DMS 273 treated with DMSO at 0.1 percent for 48 hours (cell line): Measurements from ENCODE around the gene LILRA6.
A peak's percentile ranks its signal among the peaks of the same experiment; 100 is the strongest.
"Not testable (repeated sequence)": the region's sequence is repeated elsewhere in the genome, so short reads cannot be mapped to it uniquely, and the experiment has no call there.

Experiments used
- DNase-seq: peaks from one replicate; lab custom pipeline; 2025; lab: John Stamatoyannopoulos, UW

LILRA6 gene

DNA sequence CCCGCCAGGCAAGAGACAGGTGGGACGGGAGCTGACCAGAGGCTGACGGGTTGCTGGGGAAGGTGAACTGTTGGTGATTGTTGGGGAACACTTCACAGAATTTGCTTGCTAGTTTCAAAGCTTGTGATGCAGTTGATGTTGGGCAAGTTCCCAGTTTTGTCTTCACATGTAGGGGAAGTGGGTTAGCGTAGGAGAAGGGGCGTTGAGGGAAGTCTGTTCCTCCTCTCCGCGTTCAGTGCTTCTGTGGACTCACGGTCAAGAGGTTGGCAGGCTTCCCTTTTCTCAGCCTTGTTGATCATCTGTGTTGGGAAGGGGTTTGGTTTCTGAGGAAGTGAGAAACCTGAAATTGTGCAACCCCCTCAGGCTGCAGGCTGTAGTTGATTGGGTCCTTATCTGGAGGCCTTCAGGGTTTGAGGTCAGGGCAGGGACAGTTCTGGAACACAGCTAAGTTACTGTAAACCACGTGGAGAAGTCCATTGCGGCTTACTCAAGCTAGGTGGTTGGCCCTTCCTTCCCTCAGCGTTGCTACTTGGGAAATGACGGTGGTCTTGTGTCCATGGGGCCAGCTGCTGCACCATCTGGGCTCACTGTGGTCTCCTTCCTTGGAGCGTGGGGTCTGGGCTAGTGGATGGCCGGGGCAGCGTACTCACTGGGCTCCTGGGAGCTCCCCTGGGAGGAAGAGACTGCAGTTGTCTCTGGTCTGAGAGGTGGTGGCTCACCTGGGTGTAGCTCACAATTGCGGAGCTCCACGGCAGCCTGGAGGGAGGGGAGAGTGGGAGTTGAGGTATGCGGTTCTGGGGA is 34.4 kb downstream of the LILRA6 start:
- DNase-seq: peak; percentile 43

DNA sequence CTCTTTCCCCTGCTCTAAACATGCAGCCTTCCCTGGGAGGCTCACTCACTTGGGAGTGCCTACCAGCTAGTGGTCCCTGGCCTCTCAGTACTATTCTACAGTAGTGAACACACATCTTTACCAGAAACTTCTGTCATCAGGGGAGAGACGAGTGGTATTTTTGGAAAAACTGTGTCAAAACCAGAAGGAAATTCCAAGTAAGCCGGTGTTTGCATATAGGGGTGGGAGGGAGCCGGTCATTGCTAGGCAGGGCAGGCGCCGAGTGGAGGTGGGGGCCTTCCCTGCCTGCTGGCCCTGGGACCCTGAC is 35.0 kb downstream of the LILRA6 start:
- DNase-seq: no peak

DNA sequence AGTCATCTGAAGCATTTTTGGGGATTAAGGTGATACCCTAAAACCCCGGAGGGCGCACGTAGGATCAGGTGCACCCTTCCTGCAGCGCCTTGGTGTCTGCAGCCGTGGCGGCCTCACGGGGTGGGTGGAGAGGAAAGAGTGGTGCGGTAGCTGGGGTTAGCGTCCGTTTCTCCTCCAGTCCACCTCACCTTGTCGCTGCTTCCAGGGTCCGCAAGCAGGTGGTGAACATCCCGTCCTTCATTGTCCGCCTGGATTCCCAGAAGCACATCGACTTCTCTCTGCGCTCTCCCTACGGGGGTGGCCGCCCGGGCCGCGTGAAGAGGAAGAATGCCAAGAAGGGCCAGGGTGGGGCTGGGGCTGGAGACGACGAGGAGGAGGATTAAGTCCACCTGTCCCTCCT is 35.4 kb downstream of the LILRA6 start:
- DNase-seq: not testable (repeated sequence)

DNA sequence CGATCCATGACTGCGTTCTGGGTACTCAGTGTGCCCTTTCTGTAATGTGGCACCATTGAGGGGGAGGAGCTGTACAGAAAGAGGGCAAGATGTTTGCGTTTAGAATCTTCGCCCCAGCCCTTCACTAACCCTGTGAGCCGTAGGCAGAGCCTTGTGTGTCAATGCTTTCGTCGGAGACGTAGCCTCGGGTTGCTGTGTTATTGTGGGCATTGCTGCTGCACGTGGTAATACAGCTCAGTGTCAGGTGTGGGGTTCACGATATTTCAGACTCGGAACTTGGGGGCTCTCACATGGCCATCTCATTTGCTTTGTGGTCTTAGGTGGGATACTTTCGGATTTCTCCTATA is 35.8 kb downstream of the LILRA6 start:
- no peak for DNase-seq

DNA sequence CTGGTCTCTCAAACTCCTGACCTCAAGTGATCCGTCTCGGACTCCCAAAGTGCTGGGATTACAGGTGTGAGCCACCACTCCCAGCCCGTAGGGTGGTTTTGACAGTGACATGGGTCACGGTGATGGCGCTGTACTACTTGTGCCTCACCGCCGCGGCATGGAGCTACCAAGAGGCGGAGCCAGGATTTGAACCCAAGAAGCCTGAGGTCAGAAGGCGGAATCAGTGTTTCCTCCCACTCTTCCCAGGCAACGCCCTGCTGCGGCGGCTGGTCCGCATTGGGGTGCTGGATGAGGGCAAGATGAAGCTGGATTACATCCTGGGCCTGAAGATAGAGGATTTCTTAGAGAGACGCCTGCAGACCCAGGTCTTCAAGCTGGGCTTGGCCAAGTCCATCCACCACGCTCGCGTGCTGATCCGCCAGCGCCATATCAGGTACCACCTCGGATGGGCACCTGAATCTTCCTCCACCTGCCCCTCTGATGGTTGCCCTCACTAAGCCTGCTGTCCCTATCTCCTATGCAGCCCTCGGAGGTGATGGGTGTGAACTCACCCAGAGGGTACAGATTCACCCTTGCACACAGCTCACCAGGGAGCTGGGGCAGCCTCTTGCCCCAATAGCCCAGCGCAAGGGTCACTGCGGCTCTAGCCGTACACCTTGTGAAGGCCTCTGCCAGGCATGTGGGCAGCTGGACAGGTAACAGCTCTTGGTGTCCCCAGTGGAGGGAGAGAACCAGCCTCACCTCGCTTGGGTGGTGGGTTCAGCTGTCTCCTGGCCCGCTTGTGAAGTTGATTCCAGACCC is 36.4 kb downstream of the LILRA6 start:
- no peak for DNase-seq

DNA sequence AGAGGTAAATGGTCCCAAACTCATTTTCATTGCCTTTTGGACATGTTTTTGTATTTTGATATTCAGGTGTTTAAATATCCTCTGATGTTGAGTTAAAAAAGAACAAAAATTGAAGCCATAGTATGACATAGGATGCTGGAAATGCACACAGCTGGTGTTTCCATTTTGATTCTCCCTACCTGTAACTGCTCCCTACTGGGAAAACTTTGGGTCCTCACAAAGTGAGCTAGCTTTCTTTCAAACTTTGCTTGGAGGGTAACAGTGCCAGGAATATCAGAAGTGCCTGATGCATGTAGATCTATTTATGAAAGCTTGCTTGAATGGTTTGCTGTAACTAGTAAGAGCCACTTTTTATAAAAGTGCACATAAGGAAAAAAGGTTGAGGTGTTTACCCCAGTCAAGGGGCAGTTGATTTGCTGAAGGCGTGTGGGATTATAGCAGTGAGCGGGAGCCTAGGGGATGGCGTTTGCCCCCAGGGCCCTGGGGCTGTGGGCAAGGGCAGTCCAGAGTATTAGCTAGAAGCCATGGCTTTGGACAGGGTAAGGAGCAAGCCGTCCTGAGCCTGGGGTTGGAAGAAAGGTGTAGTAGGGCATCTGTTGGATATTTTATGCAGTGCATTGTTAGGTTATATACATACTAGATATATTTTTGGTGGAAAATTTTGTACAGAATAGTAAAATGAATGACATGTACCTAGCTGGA is 37.7 kb downstream of the LILRA6 start:
- no peak for DNase-seq

DNA sequence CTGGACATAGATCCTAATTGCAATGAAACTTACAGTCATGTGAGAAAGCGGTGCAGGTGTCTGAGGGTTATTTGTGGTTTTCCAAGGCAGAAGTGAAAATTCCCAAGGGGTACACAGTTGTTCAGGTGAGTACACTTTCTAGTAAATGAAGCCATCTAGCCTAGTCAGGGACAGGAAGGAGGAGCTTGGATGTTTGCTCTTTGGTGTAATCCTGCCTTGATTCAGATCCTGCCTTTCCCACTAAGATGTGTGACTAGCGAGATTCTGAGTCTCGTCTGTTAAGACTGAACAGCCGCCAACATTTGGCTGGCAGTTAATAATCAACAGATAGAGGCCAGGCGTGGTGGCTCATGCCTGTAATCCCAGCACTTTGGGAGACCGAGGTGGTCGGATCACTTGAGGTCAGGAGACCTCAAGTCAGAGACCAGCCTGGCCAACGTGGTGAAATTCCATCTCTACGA is 39.4 kb downstream of the LILRA6 start:
- DNase-seq: no peak

DNA sequence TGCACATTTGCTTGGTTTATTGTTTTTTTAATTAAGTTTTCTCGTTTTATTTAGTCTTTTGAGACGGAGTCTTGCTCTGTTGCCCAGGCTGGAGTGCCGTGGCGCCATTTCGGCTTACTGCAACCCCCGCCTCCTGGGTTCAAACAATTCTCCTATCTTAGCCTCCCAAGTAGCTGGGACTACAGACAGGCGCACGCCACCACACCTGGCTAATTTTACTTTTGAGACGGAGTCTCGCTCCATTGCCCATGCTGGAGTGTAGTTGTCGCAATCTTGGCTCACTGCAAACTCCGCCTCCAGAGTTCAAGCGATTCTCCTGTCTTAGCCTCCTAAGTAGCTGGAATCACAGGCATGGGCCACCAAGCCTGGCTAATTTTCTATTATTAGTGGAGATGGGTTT is 40.6 kb downstream of the LILRA6 start:
- DNase-seq: no peak

DNA sequence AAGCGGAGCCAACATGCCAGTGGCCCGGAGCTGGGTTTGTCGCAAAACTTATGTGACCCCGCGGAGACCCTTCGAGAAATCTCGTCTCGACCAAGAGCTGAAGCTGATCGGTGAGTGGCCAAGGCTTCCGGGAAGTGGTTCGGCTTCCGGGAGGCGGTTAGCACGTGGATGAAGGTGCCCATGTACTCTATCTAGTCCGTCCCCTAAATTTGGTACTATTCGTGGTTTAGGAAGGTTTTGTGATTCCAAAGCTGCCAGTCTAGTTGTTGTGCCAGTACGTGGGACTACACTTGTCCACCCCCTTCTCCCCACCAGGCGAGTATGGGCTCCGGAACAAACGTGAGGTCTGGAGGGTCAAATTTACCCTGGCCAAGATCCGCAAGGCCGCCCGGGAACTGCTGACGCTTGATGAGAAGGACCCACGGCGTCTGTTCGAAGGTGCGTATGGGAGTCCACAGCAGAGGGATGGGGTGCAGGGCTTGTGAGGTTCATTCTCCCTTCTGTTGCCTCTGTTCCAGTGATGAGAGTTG is 41.4 kb downstream of the LILRA6 start:
- DNase-seq: no peak

DNA sequence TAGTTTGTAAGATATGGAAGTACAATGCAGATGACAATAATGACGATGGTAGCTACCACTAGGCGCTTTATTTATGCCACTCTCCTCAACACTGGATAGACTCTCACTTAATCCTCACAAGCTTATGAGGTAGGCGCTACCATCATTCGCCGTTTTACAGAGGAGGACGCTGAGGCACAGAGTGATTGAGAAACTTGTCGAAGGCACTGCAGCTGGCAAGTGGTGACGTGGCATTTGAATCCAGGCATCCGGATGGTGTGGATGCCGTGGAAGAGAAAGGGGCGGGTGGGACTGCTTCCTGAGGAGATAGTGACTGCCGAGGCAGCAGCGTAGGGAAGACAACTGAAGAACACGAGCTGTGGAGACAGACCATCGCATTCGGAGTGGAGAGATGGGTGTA is 43.2 kb downstream of the LILRA6 start:
- DNase-seq: no peak

DNA sequence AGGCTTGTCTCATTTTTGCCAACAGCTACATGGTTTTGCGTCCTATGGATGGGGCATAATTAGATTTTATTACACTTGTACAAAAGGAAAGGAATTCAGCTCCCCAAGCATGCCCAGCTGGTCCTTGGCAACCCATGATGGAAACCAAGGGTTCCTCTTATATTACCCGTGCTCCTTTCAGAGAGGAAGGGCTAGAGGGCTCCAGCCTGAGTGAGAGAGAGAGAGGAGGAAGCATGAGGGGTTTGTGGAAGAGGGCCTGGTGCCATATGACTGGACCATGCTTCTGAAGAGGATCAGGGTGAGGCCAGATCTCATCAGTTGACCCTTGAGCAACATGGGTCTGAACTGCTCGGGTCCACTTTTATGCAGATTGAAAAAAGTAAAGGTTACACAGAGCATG is 45.5 kb downstream of the LILRA6 start:
- no peak for DNase-seq

DNA sequence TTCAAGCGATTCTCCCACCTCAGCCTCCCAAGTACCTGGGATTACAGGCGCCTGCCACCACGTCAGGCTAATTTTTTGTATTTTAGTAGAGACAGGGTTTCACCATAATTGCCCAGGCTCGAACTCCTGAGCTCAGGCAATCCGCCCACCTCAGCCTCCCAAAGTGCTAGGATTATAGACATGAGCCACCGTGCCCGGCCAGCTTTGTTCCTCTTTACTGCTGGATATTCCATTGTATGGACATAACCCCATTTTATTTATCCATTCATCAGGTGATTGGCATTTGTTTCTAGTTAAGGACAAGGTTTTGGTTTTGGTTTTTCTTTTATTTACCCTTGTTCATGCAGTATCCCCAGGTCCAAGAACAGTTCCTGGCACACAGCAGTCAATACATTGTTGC is 46.1 kb downstream of the LILRA6 start:
- DNase-seq: no peak

DNA sequence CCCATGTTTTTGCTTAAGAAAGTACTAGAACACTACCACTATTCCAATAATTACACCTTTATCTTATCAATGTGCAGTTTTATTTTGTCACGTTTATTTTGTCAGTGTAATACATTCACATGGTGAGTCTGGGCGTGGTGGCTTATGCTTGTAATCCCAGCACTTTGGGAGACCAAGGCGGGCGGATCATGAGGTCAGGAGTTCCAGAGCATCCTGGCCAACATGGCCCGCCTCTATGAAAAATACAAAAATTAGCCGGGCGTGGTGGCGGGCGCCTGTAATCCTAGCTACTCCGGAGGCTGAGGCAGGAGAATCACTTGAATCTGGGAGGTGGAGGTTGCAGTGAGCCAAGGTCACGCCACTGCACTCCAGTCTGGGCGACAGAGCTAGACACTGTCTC is 48.1 kb downstream of the LILRA6 start:
- DNase-seq: not testable (repeated sequence)

DNA sequence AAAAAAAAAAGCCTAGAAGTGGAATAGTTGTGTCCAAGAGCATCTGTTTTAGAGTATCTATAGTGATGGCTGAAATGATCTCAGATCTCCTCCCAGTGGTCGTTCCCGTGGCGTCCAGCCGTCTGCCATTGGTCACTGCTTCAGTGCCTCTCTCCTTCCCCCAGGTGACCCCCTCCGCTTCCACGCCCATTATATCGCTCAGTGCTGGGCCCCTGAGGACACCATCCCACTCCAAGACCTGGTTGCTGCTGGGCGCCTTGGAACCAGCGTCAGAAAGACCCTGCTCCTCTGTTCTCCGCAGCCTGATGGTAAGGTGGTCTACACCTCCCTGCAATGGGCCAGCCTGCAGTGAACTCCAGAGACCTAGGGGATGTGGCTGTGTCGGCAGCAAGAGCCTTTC is 49.6 kb downstream of the LILRA6 start:
- no peak for DNase-seq

DNA sequence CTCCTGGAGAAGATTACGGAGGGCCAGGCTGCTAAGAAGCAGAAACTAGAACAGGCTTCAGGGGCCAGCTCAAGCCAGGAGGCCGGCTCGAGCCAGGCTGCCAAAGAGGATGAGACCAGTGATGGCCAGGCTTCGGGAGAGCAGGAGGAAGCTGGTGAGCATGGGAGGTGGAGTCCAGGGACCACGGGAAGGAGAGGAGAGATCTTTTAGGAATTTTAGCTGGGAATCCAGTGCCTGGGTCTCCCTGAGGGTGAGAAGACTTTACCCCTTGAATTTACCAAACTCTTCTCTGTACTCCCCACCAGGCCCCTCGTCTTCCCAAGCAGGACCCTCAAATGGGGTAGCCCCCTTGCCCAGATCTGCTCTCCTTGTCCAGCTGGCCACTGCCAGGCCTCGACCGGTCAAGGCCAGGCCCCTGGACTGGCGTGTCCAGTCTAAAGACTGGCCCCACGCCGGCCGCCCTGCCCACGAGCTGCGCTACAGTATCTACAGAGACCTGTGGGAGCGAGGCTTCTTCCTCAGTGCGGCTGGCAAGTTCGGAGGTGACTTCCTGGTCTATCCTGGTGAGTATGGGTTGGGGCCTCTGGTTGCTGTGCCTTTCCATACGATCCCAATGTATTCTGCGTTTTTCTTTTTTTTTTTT is 50.7 kb downstream of the LILRA6 start:
- DNase-seq: no peak

DNA sequence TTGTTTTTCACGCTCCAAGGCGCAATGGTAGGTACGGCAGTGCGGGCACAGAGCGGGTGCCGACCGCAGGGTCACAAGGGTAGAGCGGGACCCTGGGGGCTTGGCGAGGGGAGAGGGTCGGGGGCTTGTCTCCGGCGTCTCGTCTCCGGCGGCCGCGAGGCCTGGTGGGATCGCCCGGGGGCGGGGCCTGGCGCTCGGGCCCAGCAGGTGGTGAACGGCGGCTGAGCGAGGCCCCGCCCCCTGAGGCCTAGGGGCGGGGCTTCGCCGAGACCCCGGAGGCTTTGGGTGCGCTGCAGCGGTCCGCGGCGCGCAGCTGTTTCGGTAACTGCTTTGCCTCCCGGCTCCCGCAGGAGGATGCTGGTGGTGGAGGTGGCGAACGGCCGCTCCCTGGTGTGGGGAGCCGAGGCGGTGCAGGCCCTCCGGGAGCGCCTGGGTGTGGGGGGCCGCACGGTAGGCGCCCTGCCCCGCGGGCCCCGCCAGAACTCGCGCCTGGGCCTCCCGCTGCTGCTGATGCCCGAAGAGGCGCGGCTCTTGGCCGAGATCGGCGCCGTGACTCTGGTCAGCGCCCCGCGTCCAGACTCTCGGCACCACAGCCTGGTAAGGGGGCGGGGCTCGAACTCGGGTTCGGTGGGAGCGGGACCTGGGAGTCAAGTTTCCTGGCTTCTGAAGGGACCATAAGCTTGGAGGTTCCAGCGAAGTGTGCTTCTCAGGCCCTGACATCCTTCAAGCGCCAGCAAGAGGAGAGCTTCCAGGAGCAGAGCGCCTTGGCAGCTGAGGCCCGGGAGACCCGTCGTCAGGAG is 51.4 kb downstream of the LILRA6 start, which contains the start of gene TSEN34:
TSS of gene TSEN34 (plus strand) at position 298 of the 800 bp plus-strand sequence. CDS start at position 355, 57 bp downstream.
- no peak for DNase-seq

DNA sequence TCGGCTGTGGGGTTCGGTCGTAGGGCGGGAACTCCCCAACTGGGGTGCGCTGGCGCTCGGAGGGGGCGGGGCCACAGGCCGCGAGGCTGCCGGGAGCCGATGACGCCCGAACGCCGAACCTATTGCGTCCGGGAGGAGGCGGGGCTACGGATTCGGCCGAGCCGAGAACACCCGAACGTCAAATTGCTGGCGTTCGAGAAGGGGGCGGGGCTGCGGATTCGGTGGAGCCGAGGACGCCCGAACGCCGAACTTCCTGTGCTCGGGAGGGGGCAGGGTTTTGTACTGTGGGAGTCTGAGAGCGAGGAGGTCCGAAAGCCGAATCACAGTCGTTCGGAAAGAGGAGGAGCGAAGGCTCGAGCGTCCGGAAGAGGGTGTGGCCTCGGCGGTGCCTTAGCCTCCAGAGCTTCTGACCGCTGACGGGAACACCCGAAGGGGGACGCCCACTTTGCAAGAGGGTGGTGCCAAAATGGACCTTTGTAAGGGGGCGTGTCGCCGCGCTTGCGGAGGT is 52.0 kb downstream of the LILRA6 start:
- DNase-seq: peak; percentile 98

DNA sequence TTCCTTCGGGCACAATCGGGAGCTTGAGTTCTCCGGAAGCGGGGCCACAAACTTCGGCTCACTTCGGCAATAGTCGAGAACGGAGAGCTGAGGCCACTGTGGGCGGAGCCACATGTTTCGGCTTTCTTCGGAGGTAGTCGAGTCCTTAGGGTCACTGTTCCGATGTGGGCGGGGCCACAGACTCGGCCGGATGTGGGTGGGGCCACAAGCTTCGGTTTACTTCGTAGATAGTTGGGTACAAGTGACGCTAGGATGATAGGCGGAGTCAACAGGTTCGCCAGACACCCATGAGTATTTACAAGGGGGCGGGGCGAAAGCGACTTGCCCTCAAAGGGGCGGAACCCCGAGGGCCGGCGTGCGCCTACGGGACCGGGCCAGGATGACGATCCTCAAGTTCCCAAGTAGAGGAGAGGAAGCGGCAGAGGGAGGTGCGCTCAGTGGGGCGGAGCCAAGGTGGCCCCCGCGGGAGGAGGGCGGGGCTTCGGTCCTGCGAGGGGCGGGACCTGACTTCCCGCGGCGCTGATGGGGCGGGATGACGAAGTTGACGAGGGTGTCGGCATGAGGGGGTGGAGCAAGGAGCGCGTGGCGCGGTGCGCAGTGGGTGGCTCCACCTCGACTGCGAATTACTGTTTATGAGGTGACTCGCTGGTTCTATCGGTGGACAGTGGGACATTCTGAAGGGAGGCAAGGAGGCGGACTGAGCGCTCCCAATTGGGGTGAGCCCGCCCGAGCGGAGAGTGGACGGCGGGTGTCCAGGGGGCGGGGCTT is 52.7 kb downstream of the LILRA6 start:
- DNase-seq: peak; percentile 99

DNA sequence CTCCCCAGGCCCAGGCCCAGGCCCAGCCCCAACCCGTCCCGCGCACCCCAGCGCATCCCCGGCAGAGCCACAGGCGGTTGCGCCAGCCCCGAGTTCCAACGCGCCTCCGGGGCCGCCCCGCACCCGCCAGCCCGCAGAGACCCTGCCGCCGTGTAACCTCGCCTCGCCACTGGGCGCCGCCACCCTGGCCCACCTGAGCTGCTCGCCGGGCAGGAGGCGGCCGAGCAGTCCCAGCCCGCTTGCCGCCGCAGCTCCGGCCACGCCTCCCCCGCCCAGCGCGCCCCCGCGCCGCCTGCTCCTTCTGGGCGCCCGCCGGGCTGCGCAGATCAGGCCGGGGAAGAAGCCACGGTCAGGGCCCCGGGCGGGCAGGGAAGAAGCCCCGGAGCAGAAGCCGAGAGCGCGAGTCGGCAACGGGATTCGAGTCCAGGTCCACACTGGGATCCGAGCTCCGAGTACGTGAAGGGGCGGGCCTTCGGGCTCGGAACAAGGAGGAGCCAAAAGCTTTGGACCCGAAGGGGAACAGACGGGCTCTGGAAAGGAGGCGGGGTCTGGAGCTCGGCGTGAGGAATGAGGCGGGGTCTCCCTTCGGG is 53.4 kb downstream of the LILRA6 start, which contains the start of gene MBOAT7:
TSS of gene MBOAT7 (minus strand) at position 436 of the 590 bp plus-strand sequence. CDS start 1,072 bp downstream, outside the sequence.
- no peak for DNase-seq
